Heart right ventricle (tissue), 16 donors: Measurements from ENCODE around the gene ASB10. TPM values are rescaled to one million over a fixed set of nuclear protein-coding genes. Genes with fewer than 3 reads are reported as not detected.
A peak's percentile ranks its signal among the peaks of the same experiment; 100 is the strongest.

Source experiments
- ATAC-seq, 8 donors: fragments of 200-7000 bp; cut with Tn5 transposase; one replicate each; pipeline ENCODE4 v1.9.1; 2020; ENCODE audit warnings: mild to moderate bottlenecking in 8 of 8, moderate library complexity in 8 of 8, moderate number of reproducible peaks in 1 of 8
- DNase-seq, 2 donors: peaks; one replicate each; pipeline ENCODE4 v3.0.0-alpha.2; 2020
- H3K27ac ChIP-seq, 10 donors: fragments of 200-600 bp; sonication (generic) in 2 of 10; one replicate each; pipeline versions ENCODE4 v1.5.0 to v1.8.0; 2020 to 2022; ENCODE audit warnings: mild to moderate bottlenecking in 3 of 10
- H3K27me3 ChIP-seq, 7 donors: fragments of 200-600 bp; one replicate each; pipeline ENCODE4 v1.8.0; 2021 to 2022; ENCODE audit warnings: mild to moderate bottlenecking in 2 of 7
- H3K36me3 ChIP-seq, 9 donors: fragments of 200-600 bp; sonication (generic) in 1 of 9; one replicate each; pipeline versions ENCODE4 v1.5.0 to v1.8.0; 2020 to 2022; ENCODE audit warnings: mild to moderate bottlenecking in 2 of 9
- H3K4me1 ChIP-seq, 9 donors: fragments of 200-600 bp; sonication (generic) in 1 of 9; one replicate each; pipeline versions ENCODE4 v1.5.0 to v1.8.0; 2020 to 2022; ENCODE audit warnings: mild to moderate bottlenecking in 4 of 9
- H3K4me3 ChIP-seq, 10 donors: fragments of 200-600 bp; sonication (generic) in 2 of 10; one replicate each; pipeline versions ENCODE4 v1.5.0 to v1.8.0; 2020 to 2022; ENCODE audit warnings: mild to moderate bottlenecking in 7 of 10, moderate library complexity in 2 of 10
- H3K9me3 ChIP-seq, 11 donors: fragments of 200-600 bp in 10 of 11; sonication (generic) in 2 of 11; one replicate each; pipeline versions ENCODE4 v1.5.0 to v1.8.0; 2013 to 2022; ENCODE audit warnings: mild to moderate bottlenecking in 2 of 11, control low read depth in 1 of 11, moderate library complexity in 1 of 11
- WGBS, 2 donors: extraction: QIAGEN DNeasy Blood & Tissue Kit; methylation state at CpG; one replicate each; pipeline ENCODE4 v1.1.7; 2013; ENCODE audit warnings: inconsistent platforms in 1 of 2; 5-methylcytosine and 5-hydroxymethylcytosine counted together
- intact Hi-C, 10 donors: fragments of 100-400 bp; cut with DNase I; formaldehyde crosslinking; loops; one replicate each; pipeline versions ENCODE4 v1.11.1 to v1.14.2; 2022
- polyA plus RNA-seq, 2 donors: library from polyadenylated mRNA; stranded (reverse); fragments of 200-250 nt; gene quantifications; one replicate each; pipeline ENCODE4 v1.2.3, GENCODE V29; 2013
- total RNA-seq, 10 donors: library from RNA; stranded (reverse); fragmentation: NEBNext Ultra II Directional in 3 of 10; extraction: Animal tissue kit (Norgen Biotek cat#: 25700) in 3 of 10; gene quantifications; one replicate each; pipeline versions ENCODE4 v1.2.1 to v1.2.4, GENCODE V29; 2021 to 2023
- TF ChIP-seq, protein P1 (sequence below), 9 donors: fragments of 200-600 bp; sonication (generic) in 2 of 9; IDR thresholded peaks; one replicate each; pipeline versions ENCODE4 v1.5.0 to v1.8.0; 2021 to 2022; ENCODE audit warnings: antibody characterized with exemption in 9 of 9, mild to moderate bottlenecking in 5 of 9, moderate library complexity in 1 of 9
- donor health status: Arrhythmogenic right ventricular cardiomyopathy.
- donor health status: ischemic (EF 13 %, LVEDD 7.1; RV severe dilation, severe dysfunction).
- donor health status: healthy with polysubstance abuse.
- donor health status: DM: no; HTN: yes; CAD: no.
- donor health status: DM: no; HTN: no; CAD: no.
- donor health status: ischemic (EF 25% LVEDD 6.9; RV normal size, moderate dysfunction).
- donor health status: ischemic (EF 25% LVEDD 5.7; RV mildly dilated, moderate dysfunction).
- donor health status: healthy.
- donor health status: DM: yes; HTN: yes; CAD: no.
- donor health status: Ischemic cardiomyopathy.
- donor health status: ischemic (EF 35%, LVEDD 5.7; RV mildly dilated, moderate dysfunction).
- donor health status: nonischemic (EF 11% LVEDD 7.7; RV severe dilation, severe dysfunction).
- donor health status: DM: yes; HTN: yes; CAD: no.
- donor health status: PGD.
- donor health status: ischemic (EF 29% LVEDD 5.4; RV normal size, mild dysfunction).
- donor health status: nonischemic (EF 23%, LVEDD 6.1; RV moderate dilation, normal function).

ASB10 gene
- total and polyA plus RNA-seq, 12 donors, result 7.2 to 63.4 (median 29.1) TPM

DNA sequence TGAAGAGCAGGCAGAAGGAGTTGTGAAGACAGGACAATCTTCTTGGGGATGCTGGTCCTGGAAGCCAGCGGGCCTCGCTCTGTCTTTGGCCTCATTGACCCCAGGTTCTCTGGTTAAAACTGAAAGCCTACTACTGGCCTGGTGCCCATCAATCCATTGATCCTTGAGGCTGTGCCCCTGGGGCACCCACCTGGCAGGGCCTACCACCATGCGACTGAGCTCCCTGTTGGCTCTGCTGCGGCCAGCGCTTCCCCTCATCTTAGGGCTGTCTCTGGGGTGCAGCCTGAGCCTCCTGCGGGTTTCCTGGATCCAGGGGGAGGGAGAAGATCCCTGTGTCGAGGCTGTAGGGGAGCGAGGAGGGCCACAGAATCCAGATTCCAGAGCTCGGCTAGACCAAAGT is 46.8 kb upstream of the ASB10 start:
- intact Hi-C loops, result no loop called here
- no peak for ATAC-seq

DNA sequence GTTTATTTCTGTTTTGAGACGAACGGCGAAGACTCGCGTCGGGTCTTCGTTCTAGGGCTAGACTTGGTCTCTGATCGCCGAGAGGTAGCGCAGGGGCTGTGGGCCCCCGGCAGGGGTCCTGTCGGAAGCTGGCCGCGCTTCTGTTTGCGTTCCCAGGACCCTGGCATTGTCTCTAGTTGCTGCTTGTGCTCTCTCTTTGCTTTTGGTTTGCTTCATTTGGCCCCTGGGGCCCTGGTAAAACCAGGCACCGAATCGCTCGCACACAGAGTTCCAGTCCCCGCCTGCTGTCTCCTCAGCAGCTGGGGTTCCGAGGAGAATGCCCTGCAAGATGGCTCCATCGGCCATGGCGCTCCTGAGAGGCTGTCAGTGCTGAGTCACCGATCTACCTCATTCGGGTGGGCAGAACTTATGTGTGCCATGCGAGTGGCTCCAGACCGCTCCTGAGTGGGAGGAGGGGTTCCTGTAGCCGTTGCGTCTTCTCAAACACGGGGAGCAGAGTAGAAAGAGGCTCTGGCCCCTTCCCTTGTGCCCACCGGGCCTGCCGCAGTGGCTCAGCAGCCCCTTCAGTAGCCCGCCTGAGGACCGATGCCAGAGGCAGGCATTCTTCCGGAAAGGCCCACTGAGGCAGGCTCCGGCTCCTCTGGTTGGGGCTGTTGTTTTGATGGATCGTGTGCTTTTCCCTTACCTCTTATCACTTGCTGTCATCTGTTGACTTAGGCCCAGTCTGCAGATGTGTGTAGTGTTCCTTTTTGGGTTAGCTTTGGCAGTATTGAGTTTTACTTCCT is 46.1 kb upstream of the ASB10 start:
- Histone ChIP-seq H3K36me3 (peaks cover 0 to 41% (median 25%) of the 10 kb centered on the region in 9 donors), H3K4me1 (peaks cover 12 to 38% (median 22%) of the 10 kb centered on the region in 9 donors), H3K27me3 (no peaks in the 10 kb centered on the region), H3K4me3 (peak overlapping the region; percentile 71 to 99 (median 96)), H3K27ac (peak overlapping the region; percentile 8 to 94 (median 88)), H3K9me3 (no peaks in the 10 kb centered on the region)
- intact Hi-C loops, result no loop called here
- DNase-seq (no peak), ATAC-seq (peak; percentile 20 to 69 (median 56))
- TF ChIP-seq, protein P1, sequence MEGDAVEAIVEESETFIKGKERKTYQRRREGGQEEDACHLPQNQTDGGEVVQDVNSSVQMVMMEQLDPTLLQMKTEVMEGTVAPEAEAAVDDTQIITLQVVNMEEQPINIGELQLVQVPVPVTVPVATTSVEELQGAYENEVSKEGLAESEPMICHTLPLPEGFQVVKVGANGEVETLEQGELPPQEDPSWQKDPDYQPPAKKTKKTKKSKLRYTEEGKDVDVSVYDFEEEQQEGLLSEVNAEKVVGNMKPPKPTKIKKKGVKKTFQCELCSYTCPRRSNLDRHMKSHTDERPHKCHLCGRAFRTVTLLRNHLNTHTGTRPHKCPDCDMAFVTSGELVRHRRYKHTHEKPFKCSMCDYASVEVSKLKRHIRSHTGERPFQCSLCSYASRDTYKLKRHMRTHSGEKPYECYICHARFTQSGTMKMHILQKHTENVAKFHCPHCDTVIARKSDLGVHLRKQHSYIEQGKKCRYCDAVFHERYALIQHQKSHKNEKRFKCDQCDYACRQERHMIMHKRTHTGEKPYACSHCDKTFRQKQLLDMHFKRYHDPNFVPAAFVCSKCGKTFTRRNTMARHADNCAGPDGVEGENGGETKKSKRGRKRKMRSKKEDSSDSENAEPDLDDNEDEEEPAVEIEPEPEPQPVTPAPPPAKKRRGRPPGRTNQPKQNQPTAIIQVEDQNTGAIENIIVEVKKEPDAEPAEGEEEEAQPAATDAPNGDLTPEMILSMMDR (IDR thresholded peaks at IDR 0.05), result no peak
- WGBS, 2 donors, result 11 to 12% methylated on average over 36 of the region's 36 CpGs

More for the DNA sequence above, 46.8 kb upstream of the ASB10 start:
- TF ChIP-seq, protein P1 (IDR thresholded peaks at IDR 0.05), result no peak
- peak overlapping the region in 5 of 10 donors; percentile 89 to 94 (median 91) for H3K27ac ChIP-seq
- no peak for DNase-seq
- peak overlapping the region in 7 of 10 donors; percentile 88 to 99 (median 98) for H3K4me3 ChIP-seq
- H3K9me3 ChIP-seq, result no peaks in the 10 kb centered on the region
- H3K4me1 ChIP-seq, result peaks cover 12 to 35% (median 20%) of the 10 kb centered on the region in 9 donors
- no peaks in the 10 kb centered on the region for H3K27me3 ChIP-seq
- H3K36me3 ChIP-seq, result peaks cover 0 to 48% (median 32%) of the 10 kb centered on the region in 9 donors
- WGBS, 2 donors, result 80 to 86% methylated on average over 9 of the region's 9 CpGs

GRCh38 chr7:151232091-151232916 is 45.3 kb upstream of the ASB10 start, which contains the start of gene CHPF2:
Gene CHPF2, plus strand, starts transcription at chr7:151232483. Its CDS starts 1,529 bp downstream, at chr7:151234012.
- TF ChIP-seq, protein P1 (IDR thresholded peaks at IDR 0.05), result no peak
- WGBS, 2 donors, result 0 to 1% methylated on average over 71 to 79 of the region's 79 CpGs
- Histone ChIP-seq H3K27me3 (no peaks in the 10 kb centered on the region), H3K27ac (peak within 1 kb of the TSS; percentile 8 to 94 (median 88)), H3K36me3 (peaks cover 0 to 33% (median 18%) of the 10 kb centered on the region in 9 donors), H3K4me3 (peak within 1 kb of the TSS; percentile 71 to 99 (median 96)), H3K9me3 (no peaks in the 10 kb centered on the region), H3K4me1 (peaks cover 12 to 45% (median 27%) of the 10 kb centered on the region in 9 donors)
- DNase-seq, result peak; percentile 92 to 94
- ATAC-seq, result peak; percentile 92 to 97 (median 96)
- intact Hi-C loops, result no loop called here

DNA sequence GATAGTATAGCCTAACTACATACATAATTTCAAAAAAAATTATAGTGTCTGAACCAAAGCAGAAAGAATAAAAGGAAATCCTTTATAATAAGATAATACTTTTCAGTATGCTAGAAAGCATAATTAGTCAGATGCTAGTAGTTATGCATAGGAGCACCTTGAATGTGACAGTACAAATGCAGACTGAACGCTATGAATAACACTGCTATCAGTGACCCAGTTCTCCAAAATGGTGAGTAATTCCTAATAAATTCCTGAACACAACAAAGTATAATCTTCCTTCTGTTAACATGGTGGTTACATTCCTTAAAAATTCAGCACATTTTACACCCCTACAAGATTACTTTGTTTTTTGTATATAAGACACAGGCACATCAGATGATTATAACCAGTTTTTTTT is 44.0 kb upstream of the ASB10 start:
- no peaks in the 10 kb centered on the region for H3K27me3 ChIP-seq
- H3K36me3 ChIP-seq, result peaks cover 0 to 21% (median 10%) of the 10 kb centered on the region in 9 donors
- H3K4me1 ChIP-seq, result peaks cover 15 to 50% (median 33%) of the 10 kb centered on the region in 9 donors
- TF ChIP-seq, protein P1 (IDR thresholded peaks at IDR 0.05), result no peak
- no peaks in the 10 kb centered on the region for H3K9me3 ChIP-seq
- ATAC-seq, result no peak
- no peak overlapping the region for H3K4me3 ChIP-seq
- WGBS, 2 donors, result 65 to 71% methylated on average over 1 of the region's 1 CpG
- DNase-seq, result no peak
- intact Hi-C loops, result no loop called here
- H3K27ac ChIP-seq, result peak overlapping the region in 1 of 10 donors; percentile 94
